Activated T-helper 17 cell treated with anti-CD3 and anti-CD28 coated beads, Interleukin-2, amount 50 U/mL, for 72 hours (primary cell): ENCODE measurements around the gene SEC22A. TPM values are rescaled to one million over a fixed set of nuclear protein-coding genes. Genes with fewer than 3 reads are reported as not detected.
A peak's percentile ranks its signal among the peaks of the same experiment; 100 is the strongest.

Experiments
- ATAC-seq: fragments of 150-1000 bp; cut with Tn5 transposase; replicated peaks from 2 replicates; pipeline ENCODE4 v1.10.0; 2021; ENCODE audit warnings: mild to moderate bottlenecking, moderate library complexity
- H3K27ac Mint-ChIP-seq: one replicate; pipeline ENCODE4 v1.8.0; 2022; ENCODE audit warnings: mixed read lengths
- H3K27me3 Mint-ChIP-seq: one replicate; pipeline ENCODE4 v1.8.0; 2022; ENCODE audit warnings: mixed read lengths
- H3K36me3 Mint-ChIP-seq: one replicate; pipeline ENCODE4 v1.8.0; 2022; ENCODE audit warnings: low read depth, mild to moderate bottlenecking, mixed read lengths
- H3K4me1 Mint-ChIP-seq: one replicate; pipeline ENCODE4 v1.8.0; 2022; ENCODE audit warnings: mixed read lengths
- H3K4me3 Mint-ChIP-seq: one replicate; pipeline ENCODE4 v1.8.0; 2022; ENCODE audit warnings: mild to moderate bottlenecking, mixed read lengths
- H3K9me3 Mint-ChIP-seq: one replicate; pipeline ENCODE4 v1.8.0; 2022; ENCODE audit warnings: mixed read lengths
- total RNA-seq, 2 donors: library from RNA; stranded (reverse); gene quantifications; one replicate each; pipeline ENCODE4 v1.2.3, GENCODE V29; 2022

The SEC22A gene
- total RNA-seq, 2 donors from 2014 or later: 15.9 to 20.1 TPM

DNA sequence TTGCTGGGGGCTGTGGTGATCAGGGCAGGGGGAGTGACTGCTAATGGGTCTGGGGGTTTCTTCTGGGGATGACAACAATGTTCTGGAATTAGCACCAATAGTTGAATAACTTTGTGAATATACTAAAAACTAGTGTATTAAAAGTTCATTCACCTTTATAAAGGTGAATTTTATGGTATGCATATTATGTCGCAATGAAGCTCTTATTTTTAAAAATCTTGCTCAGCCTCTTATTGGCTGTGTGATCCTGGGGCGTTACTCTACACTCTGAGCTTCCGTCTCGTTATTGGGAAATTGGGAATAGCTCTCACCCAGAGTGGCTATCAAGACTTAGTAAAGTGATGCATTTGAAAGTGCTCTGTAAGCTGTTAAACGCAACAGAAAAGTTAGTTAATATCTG lies 105.3 kb downstream of the SEC22A start:
- ATAC-seq: no peak
- Mint-ChIP-seq H3K4me1 (no peaks in the 10 kb centered on the region), H3K27me3 (peaks cover 8% of the 10 kb centered on the region), H3K9me3 (no peaks in the 10 kb centered on the region), H3K27ac (no peak overlapping the region), H3K4me3 (no peak overlapping the region), H3K36me3 (no peaks in the 10 kb centered on the region)

DNA sequence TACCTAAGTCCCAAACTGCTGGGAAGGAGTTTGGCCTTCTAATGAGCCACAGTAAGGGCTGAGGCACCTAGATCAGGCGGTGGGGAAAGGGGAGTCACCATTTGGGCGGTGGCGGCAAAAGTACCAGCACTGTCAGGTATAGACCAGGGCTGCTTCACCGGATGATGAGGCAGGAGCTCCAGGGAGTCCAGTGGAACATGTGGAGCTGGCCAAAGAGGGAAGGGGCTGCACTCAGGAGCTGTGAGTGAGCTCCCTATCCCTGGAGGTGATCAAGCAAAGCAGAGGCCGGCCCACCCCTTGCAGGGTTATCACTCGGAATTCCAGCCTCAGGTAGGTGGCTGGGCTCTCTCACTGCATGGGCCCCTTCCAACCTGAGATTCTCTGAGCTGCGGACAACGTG lies 108.4 kb downstream of the SEC22A start:
- Mint-ChIP-seq H3K27me3 (peaks cover 5% of the 10 kb centered on the region), H3K9me3 (no peaks in the 10 kb centered on the region), H3K4me1 (no peaks in the 10 kb centered on the region), H3K36me3 (no peaks in the 10 kb centered on the region), H3K4me3 (no peak overlapping the region), H3K27ac (no peak overlapping the region)
- no peak for ATAC-seq

DNA sequence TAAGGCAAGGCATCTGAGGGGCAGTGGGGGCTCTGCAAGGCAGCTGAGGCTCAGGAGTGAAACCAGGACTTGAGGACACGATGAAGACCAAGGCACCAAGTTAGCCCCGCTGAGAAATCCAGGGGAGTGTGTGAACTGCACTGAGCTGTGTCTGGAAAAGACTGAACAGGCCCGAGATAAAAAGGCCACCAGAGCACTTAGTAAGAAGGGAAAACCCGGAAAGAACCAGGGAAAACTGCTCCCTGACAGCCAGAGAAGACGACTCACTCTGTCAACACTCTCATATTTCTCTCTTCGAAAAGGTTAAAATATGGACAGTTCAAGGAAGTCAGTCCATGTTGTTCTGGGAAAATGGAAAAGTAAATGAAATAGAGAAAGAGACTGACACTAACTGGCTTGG lies 109.0 kb downstream of the SEC22A start:
- no peak overlapping the region for H3K27ac Mint-ChIP-seq
- no peaks in the 10 kb centered on the region for H3K4me1 Mint-ChIP-seq
- H3K36me3 Mint-ChIP-seq: no peaks in the 10 kb centered on the region
- no peaks in the 10 kb centered on the region for H3K9me3 Mint-ChIP-seq
- H3K4me3 Mint-ChIP-seq: no peak overlapping the region
- no peak for ATAC-seq
- H3K27me3 Mint-ChIP-seq: peaks cover 5% of the 10 kb centered on the region

DNA sequence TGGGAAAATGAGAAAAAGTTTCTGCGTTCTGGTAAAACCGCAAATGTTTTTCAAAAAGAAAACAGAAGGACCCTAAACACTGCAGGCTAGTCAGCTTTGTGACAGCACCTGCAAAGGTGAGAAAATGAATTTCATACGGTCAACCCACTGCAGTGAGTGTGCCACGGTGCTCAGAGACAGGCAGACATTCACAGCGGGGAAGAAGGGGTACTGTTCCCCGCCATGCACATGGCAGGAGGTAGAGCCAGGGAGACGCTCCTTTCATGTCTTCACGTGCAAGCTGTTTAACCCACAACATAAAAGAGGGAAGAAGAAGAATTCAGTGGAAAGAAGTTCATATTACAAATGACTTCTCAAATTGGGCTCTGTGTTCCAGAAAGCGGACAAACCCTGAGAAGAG lies 109.5 kb downstream of the SEC22A start:
- Mint-ChIP-seq H3K27ac (no peak overlapping the region), H3K9me3 (no peaks in the 10 kb centered on the region), H3K4me1 (no peaks in the 10 kb centered on the region), H3K36me3 (no peaks in the 10 kb centered on the region), H3K27me3 (peaks cover 5% of the 10 kb centered on the region), H3K4me3 (no peak overlapping the region)
- no peak for ATAC-seq

DNA sequence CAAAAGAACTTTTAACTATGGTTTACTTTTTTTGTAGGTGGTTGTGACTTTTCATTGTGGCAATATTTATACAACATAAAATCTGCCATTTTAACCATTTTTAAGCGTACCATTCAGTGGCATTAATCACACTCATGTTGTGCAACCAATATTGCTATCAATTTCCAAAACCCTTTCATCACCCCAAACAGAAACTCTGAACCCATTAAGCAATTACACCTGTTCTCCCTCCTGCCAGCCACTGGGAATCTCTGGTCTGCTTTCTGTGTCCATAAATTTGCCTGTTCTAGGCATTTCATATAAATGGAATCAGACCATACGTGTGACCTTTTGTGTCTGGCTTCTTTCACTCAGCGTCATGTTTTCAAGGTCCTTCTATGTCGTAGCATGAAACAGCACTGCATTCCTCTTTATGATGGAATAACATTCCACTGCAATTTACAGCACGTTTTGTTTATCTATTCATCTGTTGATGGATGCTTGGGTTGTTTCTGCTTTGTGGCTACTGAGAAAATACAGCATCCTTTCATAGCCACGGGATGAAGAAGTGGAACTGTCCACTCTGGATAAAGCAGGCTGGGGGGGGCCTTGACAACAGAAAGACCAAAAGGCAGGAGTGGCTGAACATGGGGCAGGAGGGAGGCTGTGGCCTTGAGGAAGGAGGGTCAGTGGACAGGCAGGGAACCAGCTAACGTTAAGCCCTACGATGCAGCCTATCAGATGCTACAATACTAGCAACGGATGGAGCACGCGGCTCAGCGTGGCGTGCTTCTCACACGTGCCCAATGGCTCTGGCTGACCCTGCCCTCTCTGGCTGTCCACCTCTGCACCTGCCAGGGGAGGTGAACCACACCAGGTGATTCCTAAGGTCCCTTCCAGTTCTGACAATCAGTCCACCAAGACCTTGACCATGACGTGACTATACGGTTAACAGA lies 110.9 kb downstream of the SEC22A start:
- H3K4me1 Mint-ChIP-seq: no peaks in the 10 kb centered on the region
- H3K4me3 Mint-ChIP-seq: no peak overlapping the region
- no peak for ATAC-seq
- H3K27ac Mint-ChIP-seq: no peak overlapping the region
- no peaks in the 10 kb centered on the region for H3K36me3 Mint-ChIP-seq
- peaks cover 5% of the 10 kb centered on the region for H3K27me3 Mint-ChIP-seq
- H3K9me3 Mint-ChIP-seq: no peaks in the 10 kb centered on the region

DNA sequence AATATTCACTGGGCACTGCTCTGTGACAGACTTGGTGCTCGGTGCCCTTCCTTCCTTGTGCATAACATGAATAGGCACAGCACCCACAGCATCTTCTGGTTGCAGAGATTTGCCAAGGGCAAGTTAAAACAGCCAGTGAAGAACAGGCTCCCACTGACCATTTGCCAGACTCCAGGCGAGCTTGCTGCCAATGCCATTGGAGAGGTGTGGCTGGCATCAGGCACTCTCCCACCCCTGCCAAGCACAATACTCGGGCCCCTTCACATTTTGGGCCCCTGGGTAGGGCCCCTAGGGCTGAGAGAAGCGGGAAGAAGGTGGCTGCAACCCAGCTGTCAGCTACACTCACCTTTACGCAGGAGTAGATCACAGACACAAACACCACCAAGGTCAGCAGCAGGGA lies 112.1 kb downstream of the SEC22A start:
- no peaks in the 10 kb centered on the region for H3K9me3 Mint-ChIP-seq
- H3K4me1 Mint-ChIP-seq: no peaks in the 10 kb centered on the region
- H3K4me3 Mint-ChIP-seq: no peak overlapping the region
- ATAC-seq: no peak
- H3K27me3 Mint-ChIP-seq: peaks cover 5% of the 10 kb centered on the region
- no peak overlapping the region for H3K27ac Mint-ChIP-seq
- H3K36me3 Mint-ChIP-seq: no peaks in the 10 kb centered on the region

DNA sequence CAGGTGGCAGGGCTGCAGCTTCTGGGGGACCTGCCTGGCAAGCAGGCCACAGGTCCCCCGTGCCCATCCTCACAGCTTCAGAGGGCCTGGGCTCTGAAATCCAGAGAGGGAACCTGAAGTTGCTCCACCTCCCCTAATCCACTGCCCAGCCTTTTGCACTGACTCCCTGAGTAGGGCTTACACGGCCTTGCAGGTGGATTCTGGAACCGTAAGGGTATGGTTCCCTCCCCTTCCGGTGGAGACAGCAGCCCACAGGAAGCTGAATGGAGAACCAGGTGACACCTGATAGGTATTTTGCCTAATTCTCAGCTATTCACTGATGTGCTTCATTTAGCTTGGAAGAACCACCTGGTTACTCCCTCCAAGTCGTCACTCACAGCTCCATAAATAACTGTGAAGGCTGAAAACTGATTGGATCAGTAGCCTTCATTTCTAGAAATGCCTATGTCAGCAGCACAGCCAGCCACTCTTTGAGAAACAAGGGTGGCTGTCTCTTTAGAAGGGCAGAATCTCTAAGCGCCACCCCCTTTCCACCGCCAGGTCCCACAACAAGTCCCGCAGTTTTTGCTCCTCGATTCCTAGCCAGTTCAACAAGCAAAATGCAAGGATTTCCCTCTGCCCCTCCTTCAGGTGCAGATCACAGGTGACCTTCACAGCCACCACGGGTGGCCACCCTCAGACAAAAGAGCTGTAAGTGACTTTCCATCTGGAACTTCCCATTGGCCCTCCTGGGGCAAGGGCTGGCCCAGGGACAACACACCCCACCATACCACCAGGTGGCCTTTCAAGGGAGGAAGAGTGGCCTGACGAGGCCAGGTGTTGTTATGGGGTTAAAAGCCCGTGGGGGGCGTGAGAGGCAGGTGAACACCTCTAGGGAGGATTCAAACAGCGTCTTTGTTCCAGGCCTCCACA lies 112.9 kb downstream of the SEC22A start:
- H3K27ac Mint-ChIP-seq: no peak overlapping the region
- H3K36me3 Mint-ChIP-seq: no peaks in the 10 kb centered on the region
- peaks cover 5% of the 10 kb centered on the region for H3K27me3 Mint-ChIP-seq
- H3K9me3 Mint-ChIP-seq: no peaks in the 10 kb centered on the region
- no peak overlapping the region for H3K4me3 Mint-ChIP-seq
- no peak for ATAC-seq
- no peaks in the 10 kb centered on the region for H3K4me1 Mint-ChIP-seq

DNA sequence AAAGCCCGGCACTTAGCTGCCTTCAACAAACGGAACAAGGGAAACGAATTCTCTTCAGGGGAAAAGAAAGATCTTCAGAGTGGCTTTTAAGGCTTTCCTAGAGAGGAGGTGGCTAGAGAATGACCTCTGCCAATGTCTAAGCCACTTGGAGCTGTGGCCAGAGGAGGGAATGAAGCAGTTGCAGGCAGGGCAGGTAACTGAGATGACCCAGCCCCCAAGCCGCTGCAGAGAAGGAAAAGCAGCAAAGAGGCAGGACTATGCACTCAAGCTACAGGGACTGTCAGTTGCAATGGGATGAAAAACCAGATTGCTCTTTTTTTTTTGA lies 113.5 kb downstream of the SEC22A start:
- H3K36me3 Mint-ChIP-seq: no peaks in the 10 kb centered on the region
- no peak overlapping the region for H3K27ac Mint-ChIP-seq
- H3K4me1 Mint-ChIP-seq: no peaks in the 10 kb centered on the region
- H3K27me3 Mint-ChIP-seq: peaks cover 5% of the 10 kb centered on the region
- H3K9me3 Mint-ChIP-seq: no peaks in the 10 kb centered on the region
- H3K4me3 Mint-ChIP-seq: no peak overlapping the region
- ATAC-seq: no peak

DNA sequence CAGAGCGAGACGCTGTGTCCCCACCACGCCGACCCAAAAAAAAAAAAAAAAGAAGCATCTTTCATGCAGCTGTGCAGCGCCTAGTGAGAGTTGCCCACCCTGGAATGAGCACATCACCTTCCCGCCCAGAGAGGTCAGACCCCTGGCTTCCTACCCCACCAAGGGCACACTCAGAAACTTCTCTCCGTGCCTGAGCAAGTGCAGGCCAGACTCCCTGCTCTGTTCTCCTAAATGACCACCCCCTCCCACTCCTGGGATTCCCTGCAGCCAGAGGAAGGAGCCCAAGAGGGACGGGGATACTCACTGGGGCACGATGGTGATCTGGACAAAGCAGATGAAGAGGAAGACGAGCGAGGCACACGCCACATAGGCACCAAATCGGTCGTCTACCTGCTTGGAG lies 116.0 kb downstream of the SEC22A start:
- H3K36me3 Mint-ChIP-seq: no peaks in the 10 kb centered on the region
- no peak overlapping the region for H3K4me3 Mint-ChIP-seq
- H3K27me3 Mint-ChIP-seq: peaks cover 11% of the 10 kb centered on the region
- no peaks in the 10 kb centered on the region for H3K4me1 Mint-ChIP-seq
- H3K9me3 Mint-ChIP-seq: no peaks in the 10 kb centered on the region
- no peak overlapping the region for H3K27ac Mint-ChIP-seq
- ATAC-seq: no peak

DNA sequence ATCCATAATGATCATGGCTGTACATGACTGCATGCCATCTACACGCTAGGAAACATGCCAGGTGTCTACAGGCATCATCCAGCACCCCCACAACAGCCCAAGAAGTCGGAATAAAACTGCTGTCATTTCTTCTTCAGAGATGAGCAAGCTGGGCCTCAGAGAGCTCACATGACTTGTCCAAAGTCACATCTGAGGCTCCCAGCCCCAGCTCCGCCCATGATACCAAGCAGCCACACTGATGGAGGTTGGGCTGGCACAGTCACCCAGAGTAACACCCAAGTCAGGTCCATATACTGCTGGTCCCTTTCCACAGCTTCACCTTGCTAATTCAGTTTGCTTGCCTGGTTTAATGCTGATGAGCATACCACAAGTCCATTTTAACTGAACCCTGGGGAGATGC lies 116.6 kb downstream of the SEC22A start:
- Mint-ChIP-seq H3K9me3 (no peaks in the 10 kb centered on the region), H3K4me3 (no peak overlapping the region), H3K36me3 (no peaks in the 10 kb centered on the region), H3K27me3 (peaks cover 18% of the 10 kb centered on the region), H3K27ac (no peak overlapping the region), H3K4me1 (no peaks in the 10 kb centered on the region)
- ATAC-seq: peak; percentile 45

DNA sequence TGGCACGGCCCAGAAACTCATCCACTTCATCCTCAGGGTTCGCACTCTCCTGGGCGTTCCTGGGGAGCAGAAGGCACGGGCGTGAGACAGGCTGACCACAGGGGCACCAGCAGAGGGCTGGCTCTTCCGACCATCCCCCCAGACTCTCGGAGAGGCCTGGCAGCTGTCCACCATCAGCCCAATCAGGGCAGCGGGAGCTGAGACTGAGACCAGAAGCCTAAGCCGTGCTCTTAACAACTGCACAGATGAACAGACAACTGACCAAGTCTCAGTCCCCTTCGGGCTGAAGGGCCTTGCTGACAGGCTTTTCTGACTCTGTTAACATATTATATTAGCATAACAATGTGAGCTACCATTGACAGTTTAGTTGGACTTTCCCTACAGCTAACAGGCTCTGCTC lies 118.0 kb downstream of the SEC22A start:
- ATAC-seq: no peak
- Mint-ChIP-seq H3K9me3 (no peaks in the 10 kb centered on the region), H3K36me3 (no peaks in the 10 kb centered on the region), H3K4me1 (no peaks in the 10 kb centered on the region), H3K27me3 (peaks cover 17% of the 10 kb centered on the region), H3K27ac (no peak overlapping the region), H3K4me3 (no peak overlapping the region)

DNA sequence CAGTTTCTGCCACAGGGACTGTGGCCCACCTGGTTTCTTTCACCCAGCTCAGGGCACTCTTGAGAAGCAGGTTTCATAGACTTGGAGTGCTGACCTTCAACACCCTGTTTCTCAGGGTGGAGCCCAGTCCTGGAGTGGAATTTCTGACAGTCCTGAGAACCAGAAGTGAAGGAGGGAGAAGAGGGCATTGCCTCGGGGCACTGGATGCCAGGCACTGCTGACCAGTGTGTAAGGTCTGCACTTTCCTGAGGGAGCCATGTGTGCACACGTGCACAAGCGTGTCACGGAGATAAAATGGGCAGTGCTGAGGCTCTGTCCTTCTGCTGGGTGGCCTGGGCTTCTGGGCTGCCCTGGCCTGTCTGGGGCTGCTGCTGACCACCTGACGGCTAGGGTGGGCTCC lies 118.5 kb downstream of the SEC22A start:
- H3K27me3 Mint-ChIP-seq: peaks cover 13% of the 10 kb centered on the region
- no peaks in the 10 kb centered on the region for H3K9me3 Mint-ChIP-seq
- no peak overlapping the region for H3K4me3 Mint-ChIP-seq
- ATAC-seq: no peak
- no peaks in the 10 kb centered on the region for H3K36me3 Mint-ChIP-seq
- no peaks in the 10 kb centered on the region for H3K4me1 Mint-ChIP-seq
- H3K27ac Mint-ChIP-seq: no peak overlapping the region

DNA sequence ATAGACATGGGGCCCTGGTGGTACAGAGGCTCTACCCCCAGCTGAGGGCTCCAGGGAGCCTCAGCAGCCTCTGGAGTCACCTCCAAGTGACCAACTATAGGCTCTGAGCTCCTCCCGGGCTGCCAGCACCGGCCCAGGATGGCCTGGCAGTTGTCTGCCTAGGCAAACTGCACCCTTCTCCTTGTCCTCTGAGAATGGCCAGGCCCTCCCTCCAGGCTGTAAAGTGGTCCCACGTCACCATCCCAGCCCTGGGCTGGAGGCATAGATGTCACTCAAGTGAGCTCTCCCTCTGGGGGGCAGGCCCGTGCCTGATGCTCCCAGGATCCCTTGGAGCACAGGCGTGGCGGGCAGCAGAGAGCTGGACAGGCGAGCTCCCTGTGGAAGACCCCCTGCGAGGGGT lies 120.1 kb downstream of the SEC22A start:
- no peak overlapping the region for H3K27ac Mint-ChIP-seq
- no peaks in the 10 kb centered on the region for H3K9me3 Mint-ChIP-seq
- peaks cover 13% of the 10 kb centered on the region for H3K27me3 Mint-ChIP-seq
- no peak for ATAC-seq
- no peaks in the 10 kb centered on the region for H3K36me3 Mint-ChIP-seq
- no peaks in the 10 kb centered on the region for H3K4me1 Mint-ChIP-seq
- H3K4me3 Mint-ChIP-seq: no peak overlapping the region

DNA sequence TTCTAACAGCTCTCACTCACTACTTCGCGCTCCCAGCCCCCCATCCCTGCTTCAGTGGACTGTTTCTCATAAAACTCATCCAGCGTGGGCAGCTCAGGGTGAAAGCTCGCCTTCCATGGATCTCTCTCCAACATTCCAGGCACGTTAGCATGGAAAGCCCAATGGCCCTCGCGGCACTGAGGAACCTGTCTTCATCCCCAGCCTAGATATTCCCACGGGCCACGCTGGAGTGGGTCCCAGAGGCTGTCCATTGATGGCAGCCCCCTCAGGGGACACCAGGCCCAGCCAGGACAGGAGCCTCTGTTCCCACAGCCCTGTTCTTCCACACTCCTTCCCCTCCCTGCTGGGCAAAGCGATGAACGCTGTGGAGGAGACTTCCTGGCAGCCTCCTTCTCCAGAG lies 121.1 kb downstream of the SEC22A start:
- peaks cover 15% of the 10 kb centered on the region for H3K27me3 Mint-ChIP-seq
- H3K9me3 Mint-ChIP-seq: no peaks in the 10 kb centered on the region
- H3K27ac Mint-ChIP-seq: no peak overlapping the region
- no peaks in the 10 kb centered on the region for H3K36me3 Mint-ChIP-seq
- no peak for ATAC-seq
- no peaks in the 10 kb centered on the region for H3K4me1 Mint-ChIP-seq
- H3K4me3 Mint-ChIP-seq: no peak overlapping the region
